ENCODE results near the gene SLC22A12.
"Not testable (repeated sequence)": the region's sequence is repeated elsewhere in the genome, so short reads cannot be mapped to it uniquely, and the experiment has no call there.

The SLC22A12 gene

DNA sequence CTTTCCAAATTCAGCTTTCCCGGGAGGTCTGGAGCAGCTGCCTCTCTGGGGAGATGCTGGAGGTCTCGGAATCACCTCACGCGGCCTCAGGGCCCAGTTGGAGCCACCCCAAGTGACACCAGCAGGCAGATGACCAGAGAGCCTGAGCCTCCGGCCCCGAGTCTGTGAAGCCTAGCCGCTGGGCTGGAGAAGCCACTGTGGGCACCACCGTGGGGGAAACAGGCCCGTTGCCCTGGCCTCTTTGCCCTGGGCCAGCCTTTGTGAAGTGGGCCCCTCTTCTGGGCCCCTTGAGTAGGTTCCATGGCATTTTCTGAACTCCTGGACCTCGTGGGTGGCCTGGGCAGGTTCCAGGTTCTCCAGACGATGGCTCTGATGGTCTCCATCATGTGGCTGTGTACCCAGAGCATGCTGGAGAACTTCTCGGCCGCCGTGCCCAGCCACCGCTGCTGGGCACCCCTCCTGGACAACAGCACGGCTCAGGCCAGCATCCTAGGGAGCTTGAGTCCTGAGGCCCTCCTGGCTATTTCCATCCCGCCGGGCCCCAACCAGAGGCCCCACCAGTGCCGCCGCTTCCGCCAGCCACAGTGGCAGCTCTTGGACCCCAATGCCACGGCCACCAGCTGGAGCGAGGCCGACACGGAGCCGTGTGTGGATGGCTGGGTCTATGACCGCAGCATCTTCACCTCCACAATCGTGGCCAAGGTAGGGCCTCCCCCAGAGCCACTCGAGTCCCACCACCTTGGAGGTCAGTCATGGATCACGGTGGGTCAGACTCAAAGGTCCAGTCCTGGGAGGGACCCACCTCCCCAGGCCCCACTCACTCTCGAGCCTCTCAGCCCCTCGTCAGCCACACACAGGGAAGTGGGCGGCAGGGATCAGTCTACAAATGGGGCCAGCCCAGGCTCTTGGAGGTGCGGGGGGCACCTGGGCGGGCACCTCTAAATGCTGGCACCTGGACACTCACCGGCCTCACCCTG is 525 bp downstream of the SLC22A12 start:
- peak; percentile 18 for ATAC-seq
- H3K4me1 Mint-ChIP-seq = no peaks in the 10 kb centered on the region
- peaks cover 44% of the 10 kb centered on the region for H3K27me3 Mint-ChIP-seq
- H3K4me3 Mint-ChIP-seq = no peak overlapping the region
- peaks cover 7% of the 10 kb centered on the region for H3K36me3 Mint-ChIP-seq
- H3K9me3 Mint-ChIP-seq = peaks cover 16% of the 10 kb centered on the region
- H3K27ac Mint-ChIP-seq = no peak overlapping the region

GRCh38 chr11:64592234-64592615 is 1.2 kb downstream of the SLC22A12 start:
- H3K4me3 Mint-ChIP-seq = no peak overlapping the region
- H3K27ac Mint-ChIP-seq = no peak overlapping the region
- peaks cover 16% of the 10 kb centered on the region for H3K9me3 Mint-ChIP-seq
- H3K36me3 Mint-ChIP-seq = peaks cover 7% of the 10 kb centered on the region
- no peak for ATAC-seq
- no peaks in the 10 kb centered on the region for H3K4me1 Mint-ChIP-seq
- H3K27me3 Mint-ChIP-seq = peaks cover 41% of the 10 kb centered on the region

DNA sequence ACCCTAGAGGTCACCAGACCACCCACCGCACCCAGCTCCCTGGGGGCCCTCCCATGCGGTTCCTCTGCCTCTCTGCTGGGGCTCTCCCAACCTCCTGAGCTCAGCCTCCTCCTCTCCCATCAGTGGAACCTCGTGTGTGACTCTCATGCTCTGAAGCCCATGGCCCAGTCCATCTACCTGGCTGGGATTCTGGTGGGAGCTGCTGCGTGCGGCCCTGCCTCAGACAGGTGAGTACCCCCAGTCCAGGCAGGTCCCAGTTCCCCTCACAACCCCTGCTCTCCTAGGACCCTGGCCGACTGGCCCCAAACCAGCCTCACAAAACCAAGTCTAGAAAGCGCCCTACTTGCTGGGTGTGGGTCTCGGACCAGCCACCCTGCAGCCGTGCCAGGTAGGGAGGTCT is 1.6 kb downstream of the SLC22A12 start:
- no peak for ATAC-seq
- Mint-ChIP-seq H3K27me3 (peaks cover 41% of the 10 kb centered on the region), H3K36me3 (peaks cover 7% of the 10 kb centered on the region), H3K9me3 (peaks cover 16% of the 10 kb centered on the region), H3K27ac (no peak overlapping the region), H3K4me1 (no peaks in the 10 kb centered on the region), H3K4me3 (no peak overlapping the region)

DNA sequence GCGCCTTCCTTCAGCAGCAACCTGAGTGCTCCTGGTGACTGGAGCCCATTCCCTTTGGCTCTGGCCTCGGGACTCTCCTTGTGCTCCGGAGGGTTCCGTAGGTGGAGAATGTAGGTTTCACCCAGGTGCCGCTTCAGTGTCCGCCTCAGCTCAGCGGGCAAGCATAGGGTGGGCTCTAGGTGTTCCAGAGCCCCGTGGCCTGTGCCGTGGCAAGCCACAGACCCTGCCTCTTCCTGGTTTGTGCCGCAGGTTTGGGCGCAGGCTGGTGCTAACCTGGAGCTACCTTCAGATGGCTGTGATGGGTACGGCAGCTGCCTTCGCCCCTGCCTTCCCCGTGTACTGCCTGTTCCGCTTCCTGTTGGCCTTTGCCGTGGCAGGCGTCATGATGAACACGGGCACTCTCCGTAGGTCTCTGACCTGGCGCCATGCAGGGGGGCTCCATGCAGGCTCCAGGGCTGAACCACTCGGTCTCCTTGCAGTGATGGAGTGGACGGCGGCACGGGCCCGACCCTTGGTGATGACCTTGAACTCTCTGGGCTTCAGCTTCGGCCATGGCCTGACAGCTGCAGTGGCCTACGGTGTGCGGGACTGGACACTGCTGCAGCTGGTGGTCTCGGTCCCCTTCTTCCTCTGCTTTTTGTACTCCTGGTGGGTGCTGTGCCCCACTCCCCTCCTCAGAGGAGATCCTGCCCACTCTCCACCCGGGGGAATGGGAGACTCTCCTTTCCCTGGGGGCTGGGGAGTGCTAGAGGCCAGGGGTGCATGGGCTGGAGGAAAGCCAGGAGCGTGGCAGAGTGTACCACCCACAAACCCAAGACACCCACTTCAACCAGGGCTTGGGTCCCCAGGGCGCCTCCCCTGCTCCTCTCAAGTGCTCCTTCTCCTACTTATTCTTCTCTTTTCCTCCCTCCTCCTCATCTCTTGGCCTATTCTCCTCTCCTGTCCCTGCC is 2.4 kb downstream of the SLC22A12 start:
- no peak for ATAC-seq
- peaks cover 38% of the 10 kb centered on the region for H3K27me3 Mint-ChIP-seq

DNA sequence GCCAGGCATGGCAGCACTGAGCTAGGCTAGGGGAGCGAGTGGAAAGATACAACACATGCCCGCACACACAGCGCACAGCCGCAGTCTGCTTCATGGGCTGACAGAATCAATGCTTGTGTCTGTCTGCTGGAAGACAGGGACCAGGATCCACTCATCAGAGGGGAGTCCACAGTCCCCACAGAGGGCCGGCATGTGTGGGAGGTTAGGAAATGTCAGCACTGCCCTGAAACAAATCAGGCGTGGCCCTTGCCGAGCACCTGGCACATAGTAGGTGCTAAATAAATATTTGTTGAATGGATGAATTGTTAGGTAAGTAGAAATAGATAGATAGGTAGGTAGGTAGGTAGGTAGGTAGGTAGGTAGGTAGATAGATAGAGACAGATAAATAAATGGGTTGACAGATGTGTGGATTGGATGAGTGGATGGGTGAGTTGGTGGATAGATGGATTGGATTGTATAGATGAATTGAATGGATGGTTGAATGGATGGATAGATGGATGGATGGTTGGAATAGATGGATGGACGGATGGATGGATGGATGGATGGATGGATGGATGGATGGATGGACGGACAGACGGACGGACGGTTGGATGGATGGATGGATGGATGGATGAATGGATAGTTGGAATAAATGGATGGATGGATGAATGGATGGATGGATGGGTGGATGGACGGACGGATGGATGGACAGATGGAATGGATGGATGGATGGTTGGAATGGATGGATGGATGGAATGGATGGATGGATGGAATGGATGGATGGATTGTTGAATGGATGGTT is 3.3 kb downstream of the SLC22A12 start:
- Mint-ChIP-seq H3K4me1 (no peaks in the 10 kb centered on the region), H3K27ac (no peak overlapping the region), H3K27me3 (peaks cover 34% of the 10 kb centered on the region), H3K4me3 (no peak overlapping the region), H3K9me3 (peaks cover 2% of the 10 kb centered on the region), H3K36me3 (no peaks in the 10 kb centered on the region)
- no peak for ATAC-seq

More for the DNA sequence above, 2.4 kb downstream of the SLC22A12 start:
- H3K9me3 Mint-ChIP-seq = peaks cover 8% of the 10 kb centered on the region
- H3K36me3 Mint-ChIP-seq = peaks cover under 1% of the 10 kb centered on the region
- H3K4me1 Mint-ChIP-seq = no peaks in the 10 kb centered on the region
- H3K27ac Mint-ChIP-seq = no peak overlapping the region
- H3K4me3 Mint-ChIP-seq = no peak overlapping the region

DNA sequence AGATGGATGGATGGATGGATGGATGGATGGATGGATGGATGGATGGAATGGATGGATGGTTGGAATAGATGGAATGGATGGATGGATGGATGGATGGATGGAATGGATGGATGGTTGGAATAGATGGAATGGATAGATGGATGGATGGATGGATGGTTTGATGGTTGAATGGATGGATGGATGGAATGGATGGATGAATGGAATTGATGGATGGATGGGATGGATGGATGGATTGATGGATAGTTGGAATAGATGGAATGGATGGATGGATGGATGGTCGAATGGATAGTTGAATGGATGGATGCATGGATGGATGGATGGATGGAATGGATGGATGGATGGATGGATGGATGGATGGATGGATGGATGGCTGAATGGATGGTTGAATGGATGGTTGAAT is 4.9 kb downstream of the SLC22A12 start:
- H3K27me3 Mint-ChIP-seq = peaks cover 39% of the 10 kb centered on the region
- not testable (repeated sequence) for H3K27ac Mint-ChIP-seq, ATAC-seq, H3K4me1 Mint-ChIP-seq, H3K4me3 Mint-ChIP-seq, H3K9me3 Mint-ChIP-seq, H3K36me3 Mint-ChIP-seq

GRCh38 chr11:64597671-64598101 is 6.7 kb downstream of the SLC22A12 start:
- no peaks in the 10 kb centered on the region for H3K36me3 Mint-ChIP-seq
- peaks cover 30% of the 10 kb centered on the region for H3K27me3 Mint-ChIP-seq
- no peak overlapping the region for H3K4me3 Mint-ChIP-seq
- H3K9me3 Mint-ChIP-seq = no peaks in the 10 kb centered on the region
- no peak overlapping the region for H3K27ac Mint-ChIP-seq
- no peak for ATAC-seq
- no peaks in the 10 kb centered on the region for H3K4me1 Mint-ChIP-seq

GRCh38 chr11:64598106-64598796 is 7.2 kb downstream of the SLC22A12 start:
- Mint-ChIP-seq H3K27me3 (peaks cover 31% of the 10 kb centered on the region), H3K36me3 (no peaks in the 10 kb centered on the region), H3K4me3 (no peak overlapping the region), H3K27ac (no peak overlapping the region), H3K9me3 (no peaks in the 10 kb centered on the region), H3K4me1 (no peaks in the 10 kb centered on the region)
- ATAC-seq = peak; percentile 34

DNA sequence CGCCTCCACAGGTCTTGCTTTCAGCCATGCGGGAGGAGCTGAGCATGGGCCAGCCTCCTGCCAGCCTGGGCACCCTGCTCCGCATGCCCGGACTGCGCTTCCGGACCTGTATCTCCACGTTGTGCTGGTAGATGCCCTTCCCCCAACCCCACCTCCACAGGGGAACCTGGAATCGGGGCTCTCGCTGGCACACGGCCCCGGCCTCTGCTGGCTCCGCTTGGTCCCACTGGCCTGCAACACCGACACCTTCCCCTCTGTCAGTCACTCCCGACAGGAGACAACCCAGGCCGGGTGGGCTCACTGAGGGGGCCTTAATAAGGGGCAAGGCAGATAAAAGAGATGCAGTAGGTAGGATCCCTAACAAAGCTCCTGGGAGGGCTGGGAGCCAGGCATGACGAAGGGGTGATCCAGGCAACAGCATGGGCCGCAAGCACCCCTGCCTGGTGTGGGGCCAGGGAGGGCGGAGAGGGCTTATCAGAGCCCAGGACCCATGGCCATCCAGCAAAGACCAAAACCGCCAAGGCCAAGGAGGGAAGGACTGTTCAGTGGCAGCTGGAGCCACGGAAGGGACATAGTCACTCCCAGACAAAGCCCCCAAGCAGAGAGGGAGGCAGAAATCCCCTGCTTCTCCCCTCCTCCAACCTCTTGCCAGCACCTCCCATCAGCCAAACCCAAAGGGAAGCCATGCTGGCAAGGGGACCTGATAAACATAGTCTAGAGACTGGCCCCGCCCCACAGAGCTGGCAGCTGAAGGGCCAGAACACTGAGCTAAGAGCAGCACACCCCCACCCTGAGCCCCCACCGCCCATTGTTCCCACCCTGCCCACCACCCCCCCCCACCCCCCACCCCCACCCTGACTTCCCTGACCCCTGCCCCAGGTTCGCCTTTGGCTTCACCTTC is 8.0 kb downstream of the SLC22A12 start:
- peaks cover 38% of the 10 kb centered on the region for H3K27me3 Mint-ChIP-seq
- no peak overlapping the region for H3K4me3 Mint-ChIP-seq
- H3K27ac Mint-ChIP-seq = no peak overlapping the region
- no peaks in the 10 kb centered on the region for H3K4me1 Mint-ChIP-seq
- H3K36me3 Mint-ChIP-seq = no peaks in the 10 kb centered on the region
- no peak for ATAC-seq
- no peaks in the 10 kb centered on the region for H3K9me3 Mint-ChIP-seq

GRCh38 chr11:64599698-64600211 is 8.7 kb downstream of the SLC22A12 start:
- Mint-ChIP-seq H3K27me3 (peaks cover 46% of the 10 kb centered on the region), H3K9me3 (no peaks in the 10 kb centered on the region), H3K27ac (no peak overlapping the region), H3K4me1 (no peaks in the 10 kb centered on the region), H3K4me3 (no peak overlapping the region), H3K36me3 (no peaks in the 10 kb centered on the region)
- no peak for ATAC-seq

DNA sequence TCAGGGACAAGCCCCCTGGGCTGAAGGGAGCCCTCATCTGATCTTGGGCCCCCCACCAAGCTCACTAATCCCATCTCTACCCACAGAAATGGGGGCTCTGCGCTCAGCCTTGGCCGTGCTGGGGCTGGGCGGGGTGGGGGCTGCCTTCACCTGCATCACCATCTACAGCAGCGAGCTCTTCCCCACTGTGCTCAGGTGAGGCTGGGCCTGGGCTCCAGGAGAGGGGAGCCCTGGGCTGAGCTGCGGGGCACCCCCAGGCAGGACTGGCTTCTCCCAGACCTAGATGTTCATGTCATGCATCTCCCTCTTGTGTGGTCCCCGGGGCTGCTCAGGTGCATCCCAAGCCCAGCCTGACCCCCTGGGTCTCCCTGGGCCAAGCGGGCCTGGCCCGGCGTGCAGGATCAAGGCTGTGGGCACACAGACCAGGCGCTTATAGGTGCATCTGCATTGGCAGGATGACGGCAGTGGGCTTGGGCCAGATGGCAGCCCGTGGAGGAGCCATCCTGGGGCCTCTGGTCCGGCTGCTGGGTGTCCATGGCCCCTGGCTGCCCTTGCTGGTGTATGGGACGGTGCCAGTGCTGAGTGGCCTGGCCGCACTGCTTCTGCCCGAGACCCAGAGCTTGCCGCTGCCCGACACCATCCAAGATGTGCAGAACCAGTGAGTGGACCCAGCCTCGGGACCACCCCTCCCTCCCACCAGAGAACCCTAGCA is 9.4 kb downstream of the SLC22A12 start:
- Mint-ChIP-seq H3K27me3 (peaks cover 52% of the 10 kb centered on the region), H3K4me1 (no peaks in the 10 kb centered on the region), H3K27ac (no peak overlapping the region), H3K36me3 (no peaks in the 10 kb centered on the region), H3K4me3 (no peak overlapping the region), H3K9me3 (no peaks in the 10 kb centered on the region)
- ATAC-seq = no peak

- Mint-ChIP-seq H3K36me3 (no peaks in the 10 kb centered on the region), H3K4me3 (no peak overlapping the region), H3K27me3 (peaks cover 66% of the 10 kb centered on the region), H3K9me3 (no peaks in the 10 kb centered on the region), H3K27ac (no peak overlapping the region), H3K4me1 (peaks cover 4% of the 10 kb centered on the region)
- ATAC-seq = no peak
Observed at GRCh38 chr11:64601605-64602465, 10.8 kb downstream of the SLC22A12 start.

Data from stimulated activated memory B cell treated with anti-CD40 and anti-IgM and Interleukin-4, amounts not matched to agents 10 μg/mL and 1 μg/mL and 100 μg/mL, for 72 hours (primary cell).